Activated CD8-positive, alpha-beta memory T cell treated with anti-CD3 and anti-CD28 coated beads, Interleukin-2, amount 50 U/mL, for 4 hours (primary cell): ENCODE measurements around the gene SYNGR3.
"Not testable (repeated sequence)": the region's sequence is repeated elsewhere in the genome, so short reads cannot be mapped to it uniquely, and the experiment has no call there.

Experiments
- DNase-seq: peaks from one replicate; pipeline ENCODE4 v3.0.0-alpha.2; 2020

SYNGR3 gene

DNA sequence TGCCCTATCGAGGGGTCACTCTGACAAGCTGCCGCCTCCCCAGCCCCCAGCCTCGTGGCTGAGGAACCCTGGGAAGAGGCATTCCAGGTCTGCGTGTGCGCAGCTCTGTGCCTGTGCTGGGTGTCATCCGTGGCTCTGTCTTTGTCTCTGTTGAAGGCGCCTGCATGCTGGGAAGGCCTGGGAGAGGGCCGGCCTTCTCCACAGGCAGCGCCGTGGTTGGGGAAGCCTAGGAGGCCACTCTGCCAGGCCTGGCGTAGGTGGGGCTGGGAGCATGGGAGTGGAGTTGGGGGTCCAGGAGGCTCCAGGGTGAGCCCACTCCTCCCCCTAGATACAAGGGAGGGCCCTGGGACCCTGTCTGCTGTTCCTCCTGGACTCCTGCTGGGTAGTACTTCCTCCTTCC, 40.3 kb downstream of the SYNGR3 start:
- DNase-seq = no peak

- DNase-seq = no peak
These were observed 41.4 kb downstream of the SYNGR3 start for GRCh38 chr16:2031081-2031577.

DNA sequence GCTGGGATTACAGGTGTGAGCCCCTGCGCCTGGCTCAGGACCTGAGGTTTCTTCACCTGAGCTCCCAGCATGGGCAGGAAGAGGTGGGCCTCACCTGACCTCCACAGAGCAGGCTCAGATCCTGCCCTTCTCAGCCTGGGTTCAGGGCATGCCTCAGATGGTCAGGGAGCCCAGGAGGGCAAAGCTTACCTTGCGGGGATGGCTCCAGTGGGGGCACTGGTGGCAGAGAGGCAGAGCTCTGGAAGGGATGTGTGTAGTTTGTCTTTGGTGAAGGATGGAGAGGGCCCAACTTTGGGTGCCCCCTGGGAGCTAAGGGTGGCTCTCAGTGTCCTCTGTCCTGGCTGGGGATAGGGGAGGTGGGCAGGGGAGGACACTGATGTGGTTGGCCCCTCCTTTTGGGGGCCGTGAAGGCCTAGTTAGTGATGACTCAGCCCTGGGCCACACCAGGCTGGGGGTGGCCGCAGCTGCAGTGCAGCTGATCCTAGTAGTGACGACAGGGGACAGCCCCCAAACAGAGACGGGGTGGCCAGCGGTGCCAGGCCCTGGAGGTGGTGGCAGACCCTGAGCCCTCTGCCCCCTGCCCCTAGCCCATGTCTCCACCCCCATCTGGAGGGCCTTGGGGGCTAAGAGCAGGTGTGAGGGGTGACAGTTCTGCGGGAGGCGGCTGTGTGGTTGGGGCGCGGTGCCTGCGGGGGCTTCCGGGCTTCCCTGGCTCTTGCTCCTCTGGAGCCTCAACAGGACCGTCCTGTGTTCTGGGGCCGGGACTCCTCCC, 42.7 kb downstream of the SYNGR3 start:
- DNase-seq = no peak

GRCh38 chr16:2033057-2033908, 43.5 kb downstream of the SYNGR3 start:
- peak; percentile 31 for DNase-seq

GRCh38 chr16:2033909-2034695, 44.3 kb downstream of the SYNGR3 start:
- DNase-seq = not testable (repeated sequence)

DNA sequence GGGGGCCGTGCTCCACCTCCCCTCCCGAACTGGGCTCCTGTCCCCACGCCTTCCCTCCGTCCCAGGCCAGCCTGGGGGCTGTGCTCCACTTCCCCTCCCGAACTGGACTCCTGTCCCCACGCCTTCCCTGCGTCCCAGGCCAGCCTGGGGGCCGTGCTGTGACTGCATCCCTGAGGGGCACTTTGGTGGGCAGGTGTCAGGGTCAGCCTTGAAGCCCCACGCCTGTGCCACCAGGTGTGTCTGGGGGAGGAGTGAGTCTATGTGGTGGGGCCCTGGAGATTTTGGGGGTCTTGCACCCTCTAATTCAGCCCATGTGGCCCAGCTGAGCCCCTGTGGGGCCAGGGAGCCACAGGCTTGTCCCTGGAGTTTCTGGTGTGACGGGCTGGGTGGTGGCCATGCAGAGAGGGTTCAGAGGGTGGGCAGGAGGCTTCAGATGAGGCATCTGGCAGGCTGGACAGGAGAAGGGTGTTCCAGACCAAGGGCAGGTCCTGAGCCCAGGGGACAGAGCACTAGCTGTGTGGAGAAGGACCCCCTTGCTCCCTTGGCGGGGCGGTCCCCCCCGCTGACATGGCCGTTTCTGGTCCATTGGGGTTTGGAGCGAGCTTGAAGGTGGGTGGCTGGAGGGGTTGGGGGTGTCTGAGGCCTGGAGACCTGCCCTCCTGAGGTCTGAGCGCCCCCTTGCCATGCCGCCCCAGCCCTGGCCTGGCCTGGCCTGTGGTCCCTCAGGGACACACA, 45.1 kb downstream of the SYNGR3 start:
- no peak for DNase-seq

DNA sequence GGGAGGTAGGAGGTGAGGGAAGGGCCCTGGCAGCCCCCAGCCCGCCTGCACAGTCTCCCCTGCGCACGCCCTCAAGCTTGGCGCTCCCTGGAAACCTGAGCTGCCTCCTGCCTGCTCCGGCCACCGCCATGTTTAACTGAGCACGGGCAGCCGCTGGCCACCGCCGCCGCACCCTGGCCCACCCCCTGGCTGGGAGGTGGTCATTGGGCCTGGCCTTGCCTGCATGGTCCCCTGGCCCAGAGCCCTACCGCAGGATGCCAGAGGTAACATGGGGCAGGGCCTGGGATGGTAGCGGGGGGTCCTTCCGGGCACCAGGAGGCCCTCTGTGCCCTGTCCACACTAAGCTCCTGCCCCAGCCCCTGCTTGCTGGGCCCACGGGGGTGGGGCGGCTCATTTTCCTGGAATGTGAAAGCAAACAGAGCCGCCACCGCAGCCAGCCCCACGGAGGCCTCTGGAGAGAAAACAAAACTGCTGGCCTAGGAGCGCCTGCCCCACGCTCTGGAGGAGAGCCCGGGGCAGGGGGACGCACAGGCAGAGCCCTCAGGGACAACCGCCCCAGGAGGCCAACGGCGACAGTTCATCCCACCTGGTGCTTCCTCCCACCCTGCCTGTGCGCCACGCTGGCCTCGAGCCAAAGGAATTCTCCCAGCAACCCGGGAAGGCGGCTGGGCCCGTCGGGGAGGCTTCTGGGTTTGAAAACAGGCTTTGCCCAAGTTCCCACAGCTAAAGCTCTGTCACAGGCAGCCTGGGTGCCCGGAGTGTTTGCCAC, 45.8 kb downstream of the SYNGR3 start:
- DNase-seq = no peak

- DNase-seq = no peak
These were observed 46.6 kb downstream of the SYNGR3 start for GRCh38 chr16:2036200-2036966.

DNA sequence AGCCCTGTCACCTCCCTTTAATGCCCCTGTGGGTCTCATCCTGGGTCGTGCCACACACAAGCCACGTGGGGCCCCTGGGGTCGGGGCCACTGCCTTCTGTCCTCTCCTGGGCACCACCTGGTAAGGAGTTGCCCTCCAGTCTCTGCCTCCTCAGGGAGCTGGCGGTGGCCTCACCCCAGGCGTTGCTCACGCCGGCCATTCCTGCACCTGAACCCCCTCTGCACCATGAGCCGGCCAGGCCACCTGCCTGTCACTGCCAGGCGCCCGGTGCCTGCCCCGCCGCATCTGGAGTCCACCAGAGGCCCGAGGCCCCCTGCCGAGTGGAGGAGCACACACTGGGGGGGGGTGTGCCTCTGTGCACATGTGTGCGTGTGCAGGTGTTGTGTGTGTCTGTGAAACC, 47.3 kb downstream of the SYNGR3 start:
- no peak for DNase-seq

GRCh38 chr16:2037647-2038381, 48.0 kb downstream of the SYNGR3 start:
- no peak for DNase-seq

GRCh38 chr16:2038382-2039231, 48.8 kb downstream of the SYNGR3 start:
- no peak for DNase-seq

DNA sequence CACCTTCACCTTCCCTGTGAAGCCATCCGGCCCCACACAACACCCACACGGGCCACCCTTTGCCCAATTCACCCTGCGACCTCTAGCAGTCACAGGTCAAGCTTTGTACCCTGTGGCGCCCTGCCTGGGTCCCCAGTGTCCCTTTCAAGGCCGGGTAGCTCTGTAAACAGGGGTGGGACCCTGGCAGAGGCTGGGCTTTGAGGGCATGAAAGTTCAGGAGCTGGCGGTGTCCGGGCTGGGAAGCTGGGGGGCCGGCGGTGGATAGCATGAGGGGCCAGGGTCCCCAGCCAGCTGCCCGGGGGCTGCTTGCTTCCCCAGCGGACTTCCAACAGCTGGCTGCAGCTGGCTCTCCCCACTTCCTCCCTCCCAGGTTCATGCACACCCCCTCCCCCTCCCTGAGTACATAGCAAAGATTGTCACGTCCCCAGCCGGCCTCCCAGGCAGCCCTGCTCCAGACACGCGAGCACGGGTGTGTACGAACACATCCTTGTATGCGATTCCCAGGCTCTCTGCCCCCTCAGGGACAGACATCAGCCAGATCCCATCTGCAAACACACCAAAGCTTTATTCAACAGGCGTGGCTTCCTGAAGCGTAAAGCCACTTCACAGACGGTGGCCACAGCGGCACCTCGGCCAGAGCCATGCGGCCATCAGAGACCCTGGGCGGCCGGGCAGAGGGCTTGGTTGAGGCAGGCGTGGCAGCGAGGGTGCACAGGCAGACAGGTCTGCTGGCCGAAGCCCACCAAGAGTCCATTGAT, 49.7 kb downstream of the SYNGR3 start:
- DNase-seq = no peak

- DNase-seq = no peak
These were observed 50.4 kb downstream of the SYNGR3 start for GRCh38 chr16:2040041-2040786.

DNA sequence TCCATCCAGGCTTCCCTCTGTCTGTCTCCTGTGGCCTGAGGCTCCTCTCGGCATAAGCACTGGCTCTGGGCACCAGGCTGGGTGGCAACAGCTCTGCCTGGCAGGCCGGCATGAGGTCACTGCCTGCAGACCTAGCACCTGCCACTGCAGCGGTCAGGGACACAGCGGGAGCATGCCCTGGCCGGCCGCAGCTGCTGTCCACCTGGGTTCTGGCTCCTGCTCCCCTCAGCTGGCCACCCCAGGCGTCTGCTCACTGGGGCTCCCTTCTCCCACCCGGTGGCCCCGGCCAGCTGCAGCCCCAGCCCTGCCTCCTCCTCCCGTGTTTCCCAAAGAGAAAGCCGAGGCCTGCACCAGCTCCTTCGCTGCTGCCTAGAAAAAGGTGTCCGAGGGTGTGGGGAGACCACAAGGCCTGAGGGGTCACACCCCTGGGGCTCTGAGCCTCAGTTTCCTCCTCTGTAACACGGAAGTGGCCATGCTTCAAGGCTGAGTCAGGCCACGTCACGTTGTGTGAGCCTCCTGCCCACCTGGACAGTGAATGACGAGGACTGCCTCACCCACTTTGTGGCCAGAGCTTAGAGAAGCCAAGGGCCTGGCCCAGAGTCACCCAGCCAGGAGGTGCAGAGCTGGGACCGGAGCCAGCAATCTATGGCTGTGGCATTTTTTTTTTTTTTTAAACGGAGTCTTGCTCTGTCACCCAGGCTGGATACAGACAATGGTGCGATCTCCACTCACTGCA, 51.2 kb downstream of the SYNGR3 start:
- no peak for DNase-seq

GRCh38 chr16:2042171-2042985, 52.6 kb downstream of the SYNGR3 start:
- no peak for DNase-seq
